Activated CD8-positive, alpha-beta T cell treated with anti-CD3 and anti-CD28 coated beads, Interleukin-2, amount 10 ng/mL, durations not matched to agents 7 days and 5 days (primary cell): Measurements from ENCODE around the gene PELO. TPM values are rescaled to one million over a fixed set of nuclear protein-coding genes. Genes with fewer than 3 reads are reported as not detected.
"Not testable (repeated sequence)": the region's sequence is repeated elsewhere in the genome, so short reads cannot be mapped to it uniquely, and the experiment has no call there.

Source experiments
- ATAC-seq: fragments of 150-1000 bp; cut with Tn5 transposase; one replicate; pipeline ENCODE4 v1.10.0; 2021; ENCODE audit warnings: moderate library complexity
- CTCF ChIA-PET: fragments of 350-600 bp; sonication (Branson Sonifier 250); formaldehyde crosslinking; loops from one replicate; lab custom pipeline; 2021; ENCODE audit warnings: antibody characterized with exemption; lab: Charles Lee
- POLR2A ChIA-PET: fragments of 350-600 bp; sonication (Branson Sonifier 250); formaldehyde crosslinking; loops from one replicate; lab custom pipeline; 2021; ENCODE audit warnings: antibody characterized with exemption; lab: Charles Lee
- DNase-seq: peaks from one replicate; pipeline ENCODE4 v3.0.0-alpha.2; 2020
- H3K27ac Mint-ChIP-seq: one replicate; pipeline ENCODE4 v1.8.0; 2021; ENCODE audit warnings: mild to moderate bottlenecking, mixed read lengths
- H3K27me3 Mint-ChIP-seq: one replicate; pipeline ENCODE4 v1.8.0; 2021; ENCODE audit warnings: low read depth, mixed read lengths
- H3K36me3 Mint-ChIP-seq: one replicate; pipeline ENCODE4 v1.8.0; 2021; ENCODE audit warnings: low read depth, mixed read lengths
- H3K4me1 Mint-ChIP-seq: one replicate; pipeline ENCODE4 v1.8.0; 2021; ENCODE audit warnings: low read depth, mixed read lengths
- H3K4me3 Mint-ChIP-seq: one replicate; pipeline ENCODE4 v1.8.0; 2021; ENCODE audit warnings: mild to moderate bottlenecking, mixed read lengths
- H3K9me3 Mint-ChIP-seq: one replicate; pipeline ENCODE4 v1.8.0; 2022; ENCODE audit warnings: mixed read lengths; ENCODE audit not compliant: insufficient read depth
- total RNA-seq, 2 experiments: library from RNA; stranded (reverse); gene quantifications; one replicate each; pipeline ENCODE4 v1.2.3, GENCODE V29; 2021

Gene PELO, protein sequence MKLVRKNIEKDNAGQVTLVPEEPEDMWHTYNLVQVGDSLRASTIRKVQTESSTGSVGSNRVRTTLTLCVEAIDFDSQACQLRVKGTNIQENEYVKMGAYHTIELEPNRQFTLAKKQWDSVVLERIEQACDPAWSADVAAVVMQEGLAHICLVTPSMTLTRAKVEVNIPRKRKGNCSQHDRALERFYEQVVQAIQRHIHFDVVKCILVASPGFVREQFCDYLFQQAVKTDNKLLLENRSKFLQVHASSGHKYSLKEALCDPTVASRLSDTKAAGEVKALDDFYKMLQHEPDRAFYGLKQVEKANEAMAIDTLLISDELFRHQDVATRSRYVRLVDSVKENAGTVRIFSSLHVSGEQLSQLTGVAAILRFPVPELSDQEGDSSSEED
- 10 to 100 TPM; 22.9 to 25.7 TPM for total RNA-seq

DNA sequence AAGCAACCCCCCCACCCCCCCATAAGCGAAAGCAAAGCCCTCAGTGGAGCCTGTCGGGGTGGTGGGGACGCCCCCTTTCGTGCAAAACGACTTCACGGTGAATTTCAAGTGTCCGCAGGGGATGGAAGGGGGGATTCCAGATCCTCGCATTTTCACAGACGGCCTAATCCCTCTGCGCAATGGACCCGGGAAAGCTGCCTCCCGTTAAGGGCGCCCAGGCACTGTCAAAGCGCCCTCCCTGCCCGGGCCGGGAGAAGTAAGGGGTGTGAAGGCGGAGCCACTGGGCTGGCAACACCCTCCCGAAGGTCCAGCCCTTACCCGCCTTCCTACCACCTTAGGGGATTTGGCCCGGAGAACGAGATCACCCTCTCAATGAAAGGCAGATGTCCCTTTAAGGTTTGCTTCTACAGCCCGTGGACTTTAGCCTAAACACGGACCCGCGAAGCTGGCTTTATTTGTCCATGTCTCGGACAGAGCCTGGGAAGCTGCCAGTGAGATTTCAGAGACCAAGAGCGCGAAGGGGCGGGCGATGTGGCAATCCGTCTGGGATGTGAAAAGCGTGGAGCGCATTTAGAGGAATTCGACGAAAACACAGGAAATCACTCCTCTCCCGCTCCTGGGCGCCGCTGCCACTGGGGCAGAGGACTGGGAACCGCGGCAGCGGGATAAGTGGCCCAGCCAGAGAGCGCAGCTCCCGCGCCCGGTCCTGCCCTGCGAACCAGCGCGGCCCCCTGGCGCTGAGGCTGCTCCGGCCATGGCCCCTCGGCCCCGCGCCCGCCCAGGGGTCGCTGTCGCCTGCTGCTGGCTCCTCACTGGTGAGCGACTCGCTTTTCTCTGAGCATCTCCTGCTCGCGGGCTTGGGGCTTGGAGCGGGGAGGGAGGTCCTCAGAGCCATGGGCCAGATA, at the start of gene PELO, which contains the start of gene ITGA1:
Gene PELO, plus strand, starts transcription at position 317 of the 905 bp plus-strand sequence. CDS start 12,479 bp downstream, outside the sequence.
Gene ITGA1, plus strand, starts transcription at position 317 of the 905 bp plus-strand sequence. Its CDS starts 438 bp downstream, at position 755.
- Mint-ChIP-seq H3K9me3 (no peaks in the 10 kb centered on the region), H3K36me3 (peaks cover 15% of the 10 kb centered on the region), H3K4me3 (peak within 1 kb of the TSS; percentile 92), H3K27ac (peak within 1 kb of the TSS; percentile 88), H3K27me3 (no peaks in the 10 kb centered on the region), H3K4me1 (peaks cover 47% of the 10 kb centered on the region)
- peak; percentile 95 for ATAC-seq
- ChIA-PET CTCF (interaction anchor here (0.7 to 3.7 kb wide), 18 partner anchors 8 to 317 kb away, joined by 3 to 38 read pairs (median 4); no protein-coding TSS in a partner anchor), POLR2A (interaction anchor here (1.0 to 2.1 kb wide), 2 partner anchors 12 to 15 kb away, joined by 4 to 13 read pairs; no protein-coding TSS in a partner anchor)
- DNase-seq: peak; percentile 64

DNA sequence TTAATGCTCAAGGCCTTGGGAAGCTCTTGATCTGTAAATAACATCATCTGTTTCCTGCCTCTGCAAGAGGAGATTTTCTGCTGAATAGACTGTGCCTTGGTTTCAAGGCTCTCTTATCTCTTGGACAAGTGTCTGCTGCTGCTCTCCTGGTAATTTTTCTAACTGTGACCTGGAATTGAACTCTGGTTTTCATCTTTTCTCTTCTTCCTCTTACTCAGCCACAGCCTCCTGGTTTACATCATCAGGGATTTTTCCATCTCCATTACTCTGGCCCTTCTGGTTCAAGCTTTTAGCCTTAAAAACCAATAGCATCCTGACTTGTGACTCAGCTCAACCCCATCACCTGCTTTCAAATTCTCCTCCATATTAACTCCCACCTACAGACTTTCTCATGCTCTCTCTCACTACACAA, 49.6 kb upstream of the PELO start:
- H3K9me3 Mint-ChIP-seq: peaks cover 8% of the 10 kb centered on the region
- peaks cover 38% of the 10 kb centered on the region for H3K36me3 Mint-ChIP-seq
- H3K4me3 Mint-ChIP-seq: no peak overlapping the region
- ChIA-PET POLR2A (interaction anchor here (1.1 kb wide), 1 partner anchor 62 kb away, joined by 5 read pairs; no protein-coding TSS in a partner anchor), CTCF (interaction anchor here (0.9 to 2.8 kb wide), 10 partner anchors 10 to 49 kb away, joined by 3 to 12 read pairs (median 4); no protein-coding TSS in a partner anchor)
- peaks cover 50% of the 10 kb centered on the region for H3K4me1 Mint-ChIP-seq
- H3K27ac Mint-ChIP-seq: peak overlapping the region; percentile 51
- H3K27me3 Mint-ChIP-seq: no peaks in the 10 kb centered on the region
- DNase-seq (no peak), ATAC-seq (no peak)

DNA sequence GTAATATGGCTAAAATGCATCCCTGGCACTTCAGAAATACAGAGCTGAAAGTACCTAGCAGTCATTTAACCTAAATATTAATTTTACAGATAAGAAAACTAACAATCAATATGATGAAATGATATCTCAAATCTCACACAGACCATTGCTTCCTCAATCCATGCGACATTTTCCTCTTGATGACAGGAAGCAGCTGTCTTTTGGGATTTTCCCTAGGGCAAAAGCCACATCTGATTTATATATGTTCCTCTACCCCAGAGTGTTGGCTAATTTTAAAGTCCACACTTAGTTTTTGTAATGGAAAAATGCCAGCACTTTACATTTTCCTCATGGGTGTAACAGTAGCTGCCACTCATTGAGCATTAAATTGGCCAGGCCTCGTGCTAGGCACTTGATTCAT, 47.7 kb upstream of the PELO start:
- Mint-ChIP-seq H3K27ac (no peak overlapping the region), H3K27me3 (no peaks in the 10 kb centered on the region), H3K9me3 (peaks cover 8% of the 10 kb centered on the region), H3K36me3 (peaks cover 36% of the 10 kb centered on the region), H3K4me3 (no peak overlapping the region), H3K4me1 (peaks cover 64% of the 10 kb centered on the region)
- CTCF ChIA-PET: interaction anchor here (1.7 to 2.8 kb wide), 2 partner anchors 12 to 175 kb away, joined by 4 to 12 read pairs; no protein-coding TSS in a partner anchor
- no peak for ATAC-seq
- no peak for DNase-seq
- POLR2A ChIA-PET: interaction anchor here (1.5 to 1.7 kb wide), 2 partner anchors 15 to 19 kb away, joined by 3 to 4 read pairs; no protein-coding TSS in a partner anchor

DNA sequence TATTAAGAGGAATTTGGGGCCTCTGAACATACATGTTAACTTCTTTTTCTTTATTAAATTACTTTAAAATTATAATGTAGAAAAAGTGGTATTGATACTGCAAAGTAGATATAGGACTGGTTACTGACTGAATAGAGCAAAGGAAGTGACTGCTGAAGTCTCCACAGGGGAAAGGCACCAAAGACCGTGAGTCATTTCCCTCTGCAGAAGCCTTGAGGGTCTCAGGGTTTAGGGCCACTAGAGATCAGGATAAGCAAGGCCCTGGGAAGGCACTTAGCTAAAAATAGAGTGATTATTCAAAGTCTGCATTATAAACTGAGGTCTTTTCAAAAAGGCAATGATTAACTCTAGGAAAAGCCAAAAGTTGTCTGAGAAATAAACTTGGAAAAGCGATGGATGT, 44.7 kb upstream of the PELO start:
- H3K4me1 Mint-ChIP-seq: peaks cover 74% of the 10 kb centered on the region
- ATAC-seq (peak; percentile 54), DNase-seq (no peak)
- CTCF ChIA-PET: interaction anchor here (1.0 to 1.4 kb wide), 6 partner anchors 13 to 57 kb away, joined by 3 to 4 read pairs (median 4); no protein-coding TSS in a partner anchor
- peak overlapping the region; percentile 86 for H3K27ac Mint-ChIP-seq
- H3K9me3 Mint-ChIP-seq: no peaks in the 10 kb centered on the region
- POLR2A ChIA-PET: interaction anchor here (1.0 kb wide), 1 partner anchor 18 kb away, joined by 3 read pairs; no protein-coding TSS in a partner anchor
- no peaks in the 10 kb centered on the region for H3K27me3 Mint-ChIP-seq
- H3K36me3 Mint-ChIP-seq: peaks cover 36% of the 10 kb centered on the region
- peak overlapping the region; percentile 15 for H3K4me3 Mint-ChIP-seq

DNA sequence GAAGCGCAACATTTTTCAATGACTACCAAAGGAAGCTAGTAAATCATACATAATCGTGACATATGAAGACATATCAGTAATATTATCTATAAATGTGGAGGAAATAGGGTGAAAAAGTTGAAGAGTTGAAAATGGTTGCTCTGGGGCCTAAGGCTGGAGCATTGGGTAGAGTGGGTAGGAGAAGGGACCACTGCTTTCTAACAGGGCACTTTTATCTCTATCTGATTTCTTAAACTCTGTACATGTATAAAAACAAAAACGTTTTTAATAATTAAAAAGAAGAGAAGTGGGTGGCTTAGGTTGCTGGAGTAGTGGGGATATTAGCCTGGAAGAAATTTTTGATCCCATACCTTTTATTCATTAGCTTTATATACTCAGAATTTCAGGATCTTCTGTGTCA, 44.2 kb upstream of the PELO start:
- Mint-ChIP-seq H3K9me3 (peaks cover 3% of the 10 kb centered on the region), H3K27me3 (no peaks in the 10 kb centered on the region), H3K36me3 (peaks cover 36% of the 10 kb centered on the region), H3K4me1 (peaks cover 74% of the 10 kb centered on the region), H3K27ac (peak overlapping the region; percentile 86), H3K4me3 (peak overlapping the region; percentile 15)
- ChIA-PET POLR2A (interaction anchor here (1.0 kb wide), 2 partner anchors 18 to 28 kb away, joined by 3 to 4 read pairs; no protein-coding TSS in a partner anchor), CTCF (interaction anchor here (1.0 to 1.4 kb wide), 6 partner anchors 13 to 56 kb away, joined by 3 to 4 read pairs (median 4); no protein-coding TSS in a partner anchor)
- ATAC-seq (peak; percentile 40), DNase-seq (no peak)

DNA sequence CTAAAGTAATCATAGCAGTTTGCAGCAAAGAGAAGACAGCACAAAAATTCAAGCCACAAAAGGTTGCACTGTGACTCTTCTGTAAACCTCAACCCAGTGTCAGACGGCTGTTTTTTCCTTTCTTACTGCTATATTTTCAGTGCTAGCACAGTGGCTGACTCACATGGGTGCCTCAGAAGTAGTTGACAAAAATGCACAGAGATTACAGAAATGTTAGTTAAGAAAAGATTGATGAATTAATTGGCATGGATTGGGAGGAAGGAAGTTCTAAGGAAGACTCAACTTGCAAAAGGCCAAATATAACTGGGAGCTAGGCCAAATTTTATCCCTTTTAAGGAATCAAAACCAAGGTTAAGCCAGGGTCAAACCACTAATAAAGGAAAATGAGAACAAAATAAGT, 43.7 kb upstream of the PELO start:
- POLR2A ChIA-PET: interaction anchor here (1.0 kb wide), 2 partner anchors 19 to 27 kb away, joined by 3 to 4 read pairs; no protein-coding TSS in a partner anchor
- peaks cover 74% of the 10 kb centered on the region for H3K4me1 Mint-ChIP-seq
- peaks cover 35% of the 10 kb centered on the region for H3K36me3 Mint-ChIP-seq
- CTCF ChIA-PET: interaction anchor here (1.0 to 1.4 kb wide), 6 partner anchors 13 to 56 kb away, joined by 3 to 4 read pairs (median 4); no protein-coding TSS in a partner anchor
- H3K27me3 Mint-ChIP-seq: no peaks in the 10 kb centered on the region
- H3K27ac Mint-ChIP-seq: peak overlapping the region; percentile 86
- DNase-seq: peak; percentile 80
- H3K4me3 Mint-ChIP-seq: peak overlapping the region; percentile 15
- peaks cover 5% of the 10 kb centered on the region for H3K9me3 Mint-ChIP-seq
- peak; percentile 96 for ATAC-seq

DNA sequence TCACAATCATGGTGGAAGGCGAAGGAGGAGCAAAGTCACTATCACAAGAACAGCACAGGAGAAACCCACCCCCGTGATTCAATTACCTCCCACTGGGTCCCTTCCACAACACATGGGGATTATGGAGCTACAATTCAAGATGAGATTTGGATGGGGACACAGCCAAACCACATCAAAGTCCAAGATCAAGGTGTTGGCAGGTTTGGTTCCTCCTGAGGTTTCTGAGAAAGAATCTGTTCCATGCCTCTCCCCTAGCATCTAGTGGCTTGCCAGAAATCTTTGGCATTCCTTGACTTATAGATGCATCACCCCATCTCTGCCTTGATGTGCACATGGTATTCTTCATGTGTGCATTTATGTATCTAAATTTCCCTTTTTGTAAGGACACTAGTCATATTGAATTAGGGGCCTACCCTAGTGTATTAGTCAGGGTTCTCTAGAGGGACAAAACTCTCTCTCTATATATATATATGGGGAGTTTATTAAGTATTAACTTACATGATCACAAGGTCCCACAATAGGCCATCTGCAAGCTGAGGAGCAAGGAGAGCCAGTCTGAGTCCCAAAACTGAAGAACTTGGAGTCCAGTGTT, 42.8 kb upstream of the PELO start:
- Mint-ChIP-seq H3K4me1 (peaks cover 75% of the 10 kb centered on the region), H3K27ac (peak overlapping the region; percentile 61), H3K36me3 (peaks cover 32% of the 10 kb centered on the region)
- H3K27me3 Mint-ChIP-seq, DNase-seq, H3K4me3 Mint-ChIP-seq, ATAC-seq, H3K9me3 Mint-ChIP-seq: not testable (repeated sequence)
- POLR2A ChIA-PET: interaction anchor here (1.5 kb wide), 1 partner anchor 55 kb away, joined by 4 read pairs; no protein-coding TSS in a partner anchor
- CTCF ChIA-PET: interaction anchor here (1.2 to 1.4 kb wide), 2 partner anchors 8 to 35 kb away, joined by 3 to 4 read pairs; no protein-coding TSS in a partner anchor

DNA sequence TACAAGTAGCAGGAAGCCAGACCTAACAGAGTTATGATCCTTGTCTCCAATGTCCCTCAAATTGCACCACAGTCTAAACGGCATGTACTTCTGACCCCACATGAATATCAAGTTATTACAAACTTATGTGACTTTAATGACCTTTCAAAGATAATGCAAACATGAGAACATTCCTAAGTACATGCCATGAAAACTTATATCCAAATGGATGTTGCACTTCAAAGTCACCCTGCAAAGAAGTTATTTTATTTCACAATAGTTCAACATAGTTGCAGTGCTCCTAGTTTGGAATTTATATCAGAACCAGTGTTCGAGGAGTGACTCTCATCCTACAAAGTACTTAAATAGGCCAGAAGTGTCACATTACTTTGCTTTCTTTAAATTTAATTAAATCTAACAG, 41.2 kb upstream of the PELO start:
- Mint-ChIP-seq H3K27ac (no peak overlapping the region), H3K9me3 (peaks cover 5% of the 10 kb centered on the region), H3K36me3 (peaks cover 25% of the 10 kb centered on the region), H3K27me3 (no peaks in the 10 kb centered on the region), H3K4me1 (peaks cover 75% of the 10 kb centered on the region), H3K4me3 (no peak overlapping the region)
- CTCF ChIA-PET: no interaction called here
- ATAC-seq: no peak
- POLR2A ChIA-PET: no interaction called here
- no peak for DNase-seq

DNA sequence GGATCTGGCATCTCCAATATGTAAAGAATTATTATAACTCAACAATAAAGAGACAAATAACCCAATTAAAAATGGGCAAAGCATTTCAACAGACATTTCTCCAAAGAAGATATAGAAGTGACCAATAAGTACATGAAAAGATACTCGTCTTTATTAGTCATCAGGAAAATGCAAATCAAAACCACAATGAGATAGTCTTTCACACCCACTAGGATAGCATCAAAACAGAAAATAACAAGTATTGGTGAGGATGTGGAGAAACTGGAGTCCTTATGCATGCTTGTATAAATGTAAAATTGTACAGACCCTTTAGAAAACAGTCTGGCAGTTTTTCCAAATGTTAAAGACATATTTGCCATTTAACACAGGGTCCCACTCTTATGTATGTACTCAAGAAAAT, 39.1 kb upstream of the PELO start:
- DNase-seq (no peak), ATAC-seq (no peak)
- no peak overlapping the region for H3K4me3 Mint-ChIP-seq

DNA sequence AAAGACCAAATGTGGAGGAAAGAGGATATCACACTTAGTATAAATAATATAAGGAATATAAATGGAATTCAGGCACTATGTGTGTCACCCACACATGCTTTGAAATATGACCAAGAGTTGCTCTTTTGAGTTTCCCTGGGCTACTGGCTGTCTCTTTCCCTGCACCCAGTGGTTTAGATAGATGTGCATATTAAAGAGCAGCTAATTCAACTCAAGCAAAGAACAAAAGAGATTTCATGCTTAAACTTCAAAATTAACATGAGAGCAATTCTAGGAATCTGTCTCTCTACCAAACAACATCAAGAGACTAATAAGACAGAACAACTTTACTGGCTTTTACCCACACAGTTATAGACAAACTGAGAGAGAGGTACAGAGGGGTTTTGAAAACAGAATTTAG, 38.0 kb upstream of the PELO start:
- Mint-ChIP-seq H3K9me3 (peaks cover 5% of the 10 kb centered on the region), H3K27me3 (no peaks in the 10 kb centered on the region), H3K4me3 (no peak overlapping the region), H3K4me1 (peaks cover 46% of the 10 kb centered on the region), H3K36me3 (peaks cover 22% of the 10 kb centered on the region), H3K27ac (no peak overlapping the region)
- ChIA-PET POLR2A (no interaction called here), CTCF (interaction anchor here (1.4 kb wide), 1 partner anchor 9 kb away, joined by 3 read pairs; no protein-coding TSS in a partner anchor)
- ATAC-seq (no peak), DNase-seq (no peak)

More for the DNA sequence above, 39.1 kb upstream of the PELO start:
- H3K36me3 Mint-ChIP-seq: peaks cover 23% of the 10 kb centered on the region
- ChIA-PET POLR2A (no interaction called here), CTCF (no interaction called here)
- no peaks in the 10 kb centered on the region for H3K27me3 Mint-ChIP-seq
- H3K27ac Mint-ChIP-seq: no peak overlapping the region
- H3K4me1 Mint-ChIP-seq: peaks cover 57% of the 10 kb centered on the region
- peaks cover 5% of the 10 kb centered on the region for H3K9me3 Mint-ChIP-seq
